Epithelial cell of proximal tubule (primary cell): ENCODE data around the gene KCNN4. TPM values are rescaled to one million over a fixed set of nuclear protein-coding genes. Genes with fewer than 3 reads are reported as not detected.

Experiments
- DNase-seq: peaks from one replicate; pipeline ENCODE4 v3.0.0-alpha.2; 2011; ENCODE audit warnings: low read depth
- H3K4me3 ChIP-seq: 2 replicates; pipeline ENCODE4 v1.5.1; 2011; ENCODE audit warnings: low read depth, mild to moderate bottlenecking, low read length
- CTCF ChIP-seq: conservative IDR thresholded peaks from 2 replicates; pipeline ENCODE4 v1.5.1; 2012; ENCODE audit warnings: low read depth, mild to moderate bottlenecking, low read length
- total RNA-seq: library from RNA; depleted of rRNA; stranded (reverse); fragments of >200 nt; gene quantifications from 2 replicates; pipeline ENCODE4 v1.2.3, GENCODE V29; 2015

Gene KCNN4
- total RNA-seq, 1 donor from 2014 or later, result 11.6 TPM

- no peak overlapping the region for H3K4me3 ChIP-seq
- no peak for TF ChIP-seq CTCF
- no peak for DNase-seq
These were observed 55.9 kb downstream of the KCNN4 start for GRCh38 chr19:43724896-43725295.

- TF ChIP-seq CTCF, result peak; percentile 34
- DNase-seq, result no peak
- no peak overlapping the region for H3K4me3 ChIP-seq
These were observed 57.2 kb downstream of the KCNN4 start for GRCh38 chr19:43723588-43723987.

GRCh38 chr19:43721469-43722048 lies 59.2 kb downstream of the KCNN4 start:
- H3K4me3 ChIP-seq, result no peak overlapping the region
- TF ChIP-seq CTCF, result no peak
- DNase-seq, result no peak

- H3K4me3 ChIP-seq, result no peak overlapping the region
- TF ChIP-seq CTCF, result no peak
- no peak for DNase-seq
These were observed 59.8 kb downstream of the KCNN4 start for GRCh38 chr19:43720936-43721335.

GRCh38 chr19:43719918-43720317 lies 60.9 kb downstream of the KCNN4 start:
- TF ChIP-seq CTCF, result no peak
- no peak for DNase-seq
- no peak overlapping the region for H3K4me3 ChIP-seq

- no peak for DNase-seq
- TF ChIP-seq CTCF, result no peak
- no peak overlapping the region for H3K4me3 ChIP-seq
These were observed 61.4 kb downstream of the KCNN4 start for GRCh38 chr19:43719378-43719868.

GRCh38 chr19:43718627-43719377 lies 62.0 kb downstream of the KCNN4 start:
- H3K4me3 ChIP-seq, result no peak overlapping the region
- no peak for TF ChIP-seq CTCF
- DNase-seq, result no peak
